GM21515 (cell line): ENCODE data around the gene ELAVL3.
"Not testable (repeated sequence)": the region's sequence is repeated elsewhere in the genome, so short reads cannot be mapped to it uniquely, and the experiment has no call there.

Source experiments
- ATAC-seq: cut with Tn5 transposase; IDR thresholded peaks from one replicate; pipeline ENCODE4 v1.9.1; 2021; ENCODE audit not compliant: unreplicated experiment

The ELAVL3 gene

DNA sequence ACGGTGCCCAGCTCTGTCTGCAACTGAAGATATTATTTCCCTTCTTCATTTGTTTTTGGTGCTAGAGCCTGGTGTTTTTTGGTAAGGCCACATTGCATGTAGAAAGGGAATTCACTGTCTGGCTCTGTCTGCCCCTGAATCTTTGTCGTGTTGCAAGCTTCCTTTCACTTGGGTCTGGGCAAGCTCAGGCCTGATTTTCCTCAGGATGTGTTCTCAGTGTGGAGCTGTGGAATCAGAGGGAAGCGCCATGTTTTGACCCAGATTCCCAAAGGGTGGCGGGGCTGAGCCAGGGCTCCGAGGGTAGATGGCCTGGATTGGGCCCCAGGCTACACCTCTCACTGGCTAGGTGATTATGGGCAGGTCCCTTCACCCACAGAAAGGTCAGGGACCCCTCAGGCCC is 36.8 kb downstream of the ELAVL3 start:
- no peak for ATAC-seq

DNA sequence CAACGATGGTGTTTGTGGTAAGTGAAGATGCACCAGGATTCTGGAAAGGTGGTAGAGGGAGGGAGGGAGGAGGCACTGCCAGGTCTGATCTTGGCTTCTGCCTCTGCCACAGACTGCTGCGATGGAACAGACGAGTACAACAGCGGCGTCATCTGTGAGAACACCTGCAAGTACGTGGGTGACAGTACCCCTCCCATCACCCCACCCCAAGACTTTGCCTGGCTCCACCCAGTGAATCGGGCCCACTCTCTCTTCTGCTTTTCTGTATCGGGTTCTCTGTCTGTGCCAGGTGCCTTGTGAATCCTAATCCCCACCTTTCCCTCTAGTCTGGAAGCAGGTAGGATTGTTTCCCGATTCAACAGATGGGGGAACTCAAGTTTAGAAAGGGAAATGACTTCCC is 42.9 kb downstream of the ELAVL3 start:
- ATAC-seq, result no peak

DNA sequence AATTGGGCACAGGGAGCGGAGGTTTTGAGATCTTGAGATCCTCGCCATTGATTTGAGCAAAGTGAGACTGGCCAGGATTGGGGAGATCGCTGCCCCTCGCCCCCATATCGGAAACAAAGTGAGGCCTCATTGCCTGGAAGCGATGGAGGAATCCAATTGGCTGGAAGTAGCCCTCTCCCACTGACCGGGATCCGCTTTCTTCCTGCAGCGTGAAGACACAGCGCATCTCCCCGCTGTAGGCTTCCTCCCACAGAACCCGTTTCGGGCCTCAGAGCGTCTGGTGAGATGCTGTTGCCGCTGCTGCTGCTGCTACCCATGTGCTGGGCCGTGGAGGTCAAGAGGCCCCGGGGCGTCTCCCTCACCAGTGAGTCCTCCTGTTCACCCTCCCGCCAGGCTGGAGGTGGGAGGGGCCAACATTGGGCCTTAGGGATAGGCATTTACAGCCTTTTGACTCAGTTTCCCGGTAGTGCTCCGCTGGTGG is 45.0 kb downstream of the ELAVL3 start:
- peak; percentile 1 for ATAC-seq

DNA sequence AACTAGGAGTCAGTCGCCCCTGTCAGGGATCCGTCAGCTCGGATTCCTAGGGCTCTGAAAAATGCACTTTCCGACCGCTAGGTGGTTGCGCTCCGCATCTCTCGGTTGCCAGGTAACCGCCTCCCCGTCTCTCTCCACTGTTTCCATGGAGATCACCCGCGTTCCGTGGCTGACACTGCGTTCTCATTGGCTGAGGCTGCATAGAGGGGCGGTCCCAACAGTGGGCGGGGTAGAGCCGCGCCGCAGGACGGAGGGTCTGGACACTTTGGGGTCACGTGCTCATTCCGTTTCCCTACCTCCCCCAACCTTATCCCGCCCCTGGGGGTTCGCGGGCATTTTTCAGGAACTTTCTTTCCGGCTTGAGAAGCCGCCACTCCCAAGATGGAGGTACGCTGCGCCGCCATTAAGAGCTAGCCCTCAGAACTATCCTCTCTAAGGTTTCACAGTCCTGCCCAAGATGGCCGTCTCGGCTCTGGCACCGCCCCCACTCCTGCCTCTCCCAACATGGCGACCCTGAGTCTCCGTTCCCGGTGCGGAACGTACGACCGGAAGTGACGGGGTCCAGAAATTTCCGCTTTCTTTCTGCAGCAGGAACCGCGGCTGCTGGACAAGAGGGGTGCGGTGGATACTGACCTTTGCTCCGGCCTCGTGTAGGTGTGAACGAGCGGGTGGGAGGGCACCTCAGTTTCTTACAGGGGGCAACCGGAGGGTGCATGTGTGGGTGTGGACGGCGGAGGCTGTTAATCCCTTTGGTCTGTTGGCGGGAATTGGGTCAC is 45.6 kb downstream of the ELAVL3 start, which contains the start of the genes ODAD3 and PRKCSH:
TSS of gene ODAD3 (minus strand) at position 65 of the 776 bp plus-strand sequence. CDS start 105 bp downstream, outside the sequence.
TSS of gene PRKCSH (plus strand) at position 579 of the 776 bp plus-strand sequence. CDS start 483 bp downstream, outside the sequence.
- peak; percentile 86 for ATAC-seq

DNA sequence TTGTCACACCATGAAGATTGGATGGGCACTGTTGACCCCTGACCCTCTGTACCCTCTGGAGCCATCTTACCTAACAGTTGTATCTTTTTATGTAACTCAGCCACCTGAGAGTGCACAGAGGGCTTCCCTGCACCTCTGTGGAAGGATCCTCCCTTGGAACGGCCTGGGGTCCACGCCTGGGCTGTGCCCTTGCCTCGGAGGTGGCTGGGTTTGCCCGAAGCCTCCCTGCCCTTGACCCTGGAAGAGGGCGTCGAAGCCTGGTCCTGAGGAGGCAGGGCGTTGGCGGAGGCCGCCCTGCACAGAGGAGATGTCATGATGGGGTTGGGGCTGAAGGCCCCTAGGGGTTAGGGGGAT is 46.2 kb downstream of the ELAVL3 start:
- ATAC-seq, result no peak

DNA sequence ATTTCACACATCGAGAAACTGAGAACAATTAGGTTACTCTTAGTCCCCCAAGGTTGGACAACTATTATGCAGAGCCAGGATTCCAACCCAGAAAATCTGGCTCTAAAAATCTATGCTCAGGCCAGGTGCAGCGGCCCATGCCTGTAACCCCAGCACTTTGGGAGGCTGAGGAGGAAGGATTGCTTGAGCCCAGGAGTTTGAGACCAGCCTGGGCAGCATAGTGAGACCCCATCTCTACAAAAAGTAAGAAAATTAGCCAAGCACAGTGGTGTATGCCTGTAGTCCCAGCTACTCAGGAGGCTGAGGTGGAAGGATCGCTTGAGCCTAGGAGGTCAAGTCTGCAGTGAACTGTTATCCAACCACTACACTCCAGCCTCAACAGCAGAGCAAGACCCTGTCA is 47.3 kb downstream of the ELAVL3 start:
- ATAC-seq, result not testable (repeated sequence)

DNA sequence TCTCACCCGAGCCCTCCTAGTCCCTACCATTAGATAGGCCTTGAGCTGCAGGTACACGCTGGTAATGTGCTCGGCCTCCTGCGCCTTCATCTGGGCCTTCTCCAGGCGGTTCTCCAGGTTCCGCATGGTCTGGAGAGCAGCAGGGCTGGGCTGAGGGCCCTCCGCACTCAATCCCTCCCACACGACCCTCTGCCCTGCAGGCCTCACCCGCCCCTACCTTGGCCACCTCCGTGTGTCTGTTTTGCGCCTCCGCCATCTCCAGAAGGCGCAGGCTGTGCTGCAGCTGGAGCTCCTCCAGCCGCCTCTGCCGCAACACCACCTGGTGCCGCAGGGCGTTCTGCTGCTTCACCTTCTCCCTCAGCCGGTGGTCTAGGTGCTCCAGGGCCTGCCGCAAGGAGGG is 54.2 kb downstream of the ELAVL3 start:
- no peak for ATAC-seq

DNA sequence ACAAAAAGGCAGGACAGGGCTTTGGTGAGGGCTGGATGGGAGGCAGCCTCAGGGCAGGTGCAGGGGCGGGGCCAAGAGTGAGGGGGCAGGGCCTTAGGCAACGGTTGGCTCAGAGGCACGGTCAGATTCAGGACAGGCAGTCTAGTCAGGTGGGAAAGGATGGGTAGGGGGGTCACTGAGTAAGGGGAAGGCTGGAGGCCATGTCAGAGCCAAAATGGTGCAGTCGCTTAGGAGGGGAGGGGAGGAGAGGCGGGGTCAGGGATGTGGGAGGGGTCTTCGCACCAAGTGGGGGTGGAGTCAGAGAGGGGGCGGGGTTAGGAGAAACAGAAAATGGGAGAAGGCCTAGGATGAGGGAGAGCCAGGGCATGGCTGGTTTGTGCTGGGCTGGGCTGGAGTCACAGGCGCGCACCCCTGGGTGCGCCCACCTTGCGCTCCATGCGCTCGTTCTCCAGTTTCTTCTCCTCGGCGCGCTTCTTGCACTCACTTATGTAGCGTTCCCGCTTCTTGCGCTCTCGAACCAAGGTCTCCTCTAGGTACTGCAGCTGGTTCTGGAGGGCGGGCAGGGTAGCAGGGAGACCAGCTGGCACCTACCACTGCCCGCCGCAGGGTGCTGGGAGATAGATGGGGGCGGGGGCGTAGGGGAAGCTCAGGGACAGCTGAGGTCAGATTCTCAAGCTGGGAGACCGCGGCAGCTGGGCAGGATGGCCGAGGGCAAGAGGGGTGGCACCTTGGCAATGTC is 55.0 kb downstream of the ELAVL3 start:
- no peak for ATAC-seq

DNA sequence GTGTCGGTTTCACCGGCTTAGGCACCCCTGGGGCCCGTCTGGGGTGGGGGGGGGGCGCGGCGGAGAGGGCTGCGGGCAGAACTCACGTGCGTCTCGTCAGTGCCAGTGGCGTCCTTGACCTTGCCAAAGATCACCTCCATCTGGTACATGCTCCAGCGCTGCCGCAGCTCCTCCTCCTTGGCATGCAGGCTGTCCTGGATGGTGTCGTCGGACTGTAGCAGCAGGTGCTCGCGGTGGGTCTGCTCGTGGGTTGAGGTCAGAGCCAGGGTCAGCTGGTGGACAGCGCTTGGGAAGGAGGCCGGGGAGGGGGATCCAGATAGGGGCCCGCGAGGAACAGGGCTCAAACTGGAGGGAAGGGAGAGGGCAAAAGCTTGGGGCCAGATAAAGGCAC is 57.1 kb downstream of the ELAVL3 start:
- no peak for ATAC-seq

DNA sequence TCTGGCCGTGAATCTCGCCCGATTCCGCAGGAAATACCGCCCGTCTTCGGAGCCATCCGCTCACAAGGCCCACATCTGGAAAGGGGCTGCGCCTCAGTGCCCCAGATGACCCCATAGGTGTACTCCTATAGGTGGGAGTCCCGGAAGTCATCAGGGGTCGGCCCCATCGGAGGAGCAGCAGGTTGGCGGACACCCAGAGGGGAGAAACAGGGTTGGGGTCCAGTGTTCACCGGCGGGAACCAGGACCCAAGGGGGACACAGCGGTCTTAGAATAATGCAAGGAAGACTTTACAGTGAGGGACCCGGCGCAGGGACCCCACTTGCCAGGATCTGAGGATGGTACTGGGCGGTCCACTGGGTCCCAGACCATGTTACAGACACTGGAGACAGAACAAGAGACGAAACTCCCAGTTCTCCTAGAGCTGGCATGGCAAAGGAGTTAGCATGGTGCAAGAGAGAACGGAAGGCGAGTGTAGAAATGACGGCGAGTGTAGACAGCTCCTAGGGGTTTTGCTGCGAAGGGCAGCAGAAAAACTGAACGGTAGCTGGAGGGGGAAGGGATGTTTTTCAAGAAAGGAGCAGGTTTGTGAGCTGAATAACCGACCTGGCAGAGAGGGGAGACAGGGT is 57.6 kb downstream of the ELAVL3 start:
- ATAC-seq, result no peak

DNA sequence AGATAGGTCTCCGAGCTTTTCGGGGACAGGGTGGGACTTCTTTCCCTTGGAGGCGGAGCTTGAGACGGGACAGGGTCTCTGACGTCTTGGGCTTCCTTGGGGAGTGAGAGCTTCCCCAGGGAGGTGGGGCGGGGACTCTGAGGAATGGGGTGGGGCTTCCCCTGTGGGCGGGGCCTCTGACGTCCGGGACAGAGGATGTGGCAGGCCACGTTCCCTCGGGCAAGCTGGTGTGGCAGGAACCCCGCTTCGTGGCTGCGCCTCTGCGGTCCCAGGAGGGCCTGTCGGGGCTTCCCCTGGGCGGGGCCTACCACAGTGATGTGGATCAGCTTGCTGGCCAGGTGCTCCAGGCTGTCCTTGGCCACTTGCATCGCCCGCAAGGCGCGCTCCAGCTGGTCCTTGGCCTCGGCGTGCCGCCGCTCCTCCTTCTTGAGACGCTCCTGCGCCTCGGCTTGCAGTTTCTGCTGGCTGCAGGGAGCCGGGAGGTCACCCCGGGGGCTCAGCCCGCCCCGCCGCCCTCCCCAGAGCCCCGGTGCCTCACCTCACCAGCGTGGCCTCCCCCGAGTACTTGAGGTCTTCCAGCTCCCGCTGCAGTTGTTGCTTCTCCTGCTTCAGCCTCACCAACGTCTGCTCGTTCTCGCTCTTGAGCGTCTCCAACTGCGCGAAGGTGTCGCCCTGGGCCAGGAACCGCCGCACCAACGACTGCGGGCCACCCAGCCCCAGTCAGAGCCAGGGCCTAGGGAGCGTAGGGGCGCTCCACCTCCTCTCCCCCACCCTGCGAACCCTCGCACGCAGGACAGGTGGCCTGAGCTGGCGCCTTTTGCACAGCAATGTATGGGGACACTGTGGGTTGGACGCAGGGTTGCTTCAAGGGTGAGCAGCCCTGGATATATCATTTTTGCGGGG is 58.4 kb downstream of the ELAVL3 start:
- no peak for ATAC-seq

DNA sequence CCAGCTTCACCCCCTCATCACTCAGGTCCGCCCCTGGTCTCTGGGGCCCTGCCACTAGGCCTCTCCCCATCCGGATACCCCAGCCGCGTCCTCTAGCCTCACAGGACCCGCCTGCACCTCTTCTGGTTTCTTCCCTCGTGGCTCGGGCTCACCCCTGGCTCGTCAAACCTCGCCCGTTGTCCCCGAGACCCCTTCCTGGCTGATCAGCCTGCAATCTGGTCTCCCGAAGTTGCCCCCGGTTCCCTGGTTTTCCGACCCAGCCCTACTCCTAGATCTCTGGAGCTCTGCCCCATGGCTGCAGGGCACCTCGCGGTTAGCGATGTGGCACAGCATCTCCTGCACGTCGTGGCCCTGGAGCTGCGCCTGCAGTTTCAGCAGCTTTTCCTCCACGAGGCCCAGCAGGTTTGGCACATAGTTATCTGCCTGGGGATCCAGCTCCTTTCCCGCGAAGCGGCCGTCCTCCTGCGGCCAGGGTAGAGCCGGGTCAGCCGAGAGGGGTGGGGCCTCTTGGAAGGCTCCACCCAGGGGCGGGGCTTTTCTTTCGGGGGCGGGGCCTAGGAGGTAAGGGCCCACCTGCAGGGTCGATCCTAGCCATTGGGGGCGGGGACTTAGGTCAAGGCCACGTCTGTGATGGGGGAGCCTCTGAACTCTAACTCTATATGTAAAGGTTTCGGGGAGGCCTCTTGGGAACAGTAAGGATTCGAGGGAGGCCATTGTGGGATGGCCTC is 59.3 kb downstream of the ELAVL3 start:
- no peak for ATAC-seq

DNA sequence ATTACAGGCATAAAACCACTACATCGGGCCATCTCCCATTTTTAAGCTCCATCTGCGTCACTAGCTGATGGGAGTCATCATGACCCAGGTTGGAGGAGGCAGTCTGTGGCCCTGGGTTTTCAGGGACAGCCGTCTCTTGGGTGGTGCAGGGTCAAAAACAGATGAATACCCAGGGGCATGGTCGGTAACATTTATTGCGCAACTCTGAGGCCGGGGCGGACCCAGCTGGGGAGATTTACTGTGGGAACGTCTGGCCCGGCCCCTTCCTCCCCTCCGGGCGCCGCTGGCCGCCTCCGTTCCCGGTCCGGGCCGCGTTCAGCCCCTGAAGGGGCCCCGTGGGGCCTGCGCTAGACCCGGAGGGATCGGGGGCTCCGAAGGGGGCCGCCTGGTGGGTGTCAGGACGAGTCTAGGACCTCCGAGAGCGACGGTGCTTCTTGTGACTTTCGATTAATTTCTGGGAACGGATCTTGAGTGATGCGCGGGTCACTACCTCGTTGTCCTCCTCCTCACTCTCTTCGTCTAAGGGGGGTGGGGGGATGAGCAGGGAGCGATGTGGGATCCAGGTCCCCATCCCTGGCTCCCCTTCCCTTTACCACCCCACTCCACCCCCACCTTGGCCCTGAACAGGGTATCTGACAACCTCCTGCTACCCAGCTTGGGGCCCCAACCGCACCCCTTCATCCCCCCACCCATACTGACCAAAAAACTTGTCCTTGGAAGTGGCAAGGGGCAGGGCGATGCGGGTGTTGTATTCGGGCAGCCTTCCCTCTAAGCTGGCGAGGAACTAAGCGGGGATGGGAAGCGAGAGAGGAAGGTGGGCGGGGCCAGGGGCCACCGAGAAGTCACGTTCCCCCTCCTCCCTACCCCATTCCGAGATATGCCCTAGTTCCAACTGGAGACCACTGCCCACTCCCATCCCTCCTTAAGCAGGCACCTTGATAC is 60.1 kb downstream of the ELAVL3 start:
- ATAC-seq, result no peak

DNA sequence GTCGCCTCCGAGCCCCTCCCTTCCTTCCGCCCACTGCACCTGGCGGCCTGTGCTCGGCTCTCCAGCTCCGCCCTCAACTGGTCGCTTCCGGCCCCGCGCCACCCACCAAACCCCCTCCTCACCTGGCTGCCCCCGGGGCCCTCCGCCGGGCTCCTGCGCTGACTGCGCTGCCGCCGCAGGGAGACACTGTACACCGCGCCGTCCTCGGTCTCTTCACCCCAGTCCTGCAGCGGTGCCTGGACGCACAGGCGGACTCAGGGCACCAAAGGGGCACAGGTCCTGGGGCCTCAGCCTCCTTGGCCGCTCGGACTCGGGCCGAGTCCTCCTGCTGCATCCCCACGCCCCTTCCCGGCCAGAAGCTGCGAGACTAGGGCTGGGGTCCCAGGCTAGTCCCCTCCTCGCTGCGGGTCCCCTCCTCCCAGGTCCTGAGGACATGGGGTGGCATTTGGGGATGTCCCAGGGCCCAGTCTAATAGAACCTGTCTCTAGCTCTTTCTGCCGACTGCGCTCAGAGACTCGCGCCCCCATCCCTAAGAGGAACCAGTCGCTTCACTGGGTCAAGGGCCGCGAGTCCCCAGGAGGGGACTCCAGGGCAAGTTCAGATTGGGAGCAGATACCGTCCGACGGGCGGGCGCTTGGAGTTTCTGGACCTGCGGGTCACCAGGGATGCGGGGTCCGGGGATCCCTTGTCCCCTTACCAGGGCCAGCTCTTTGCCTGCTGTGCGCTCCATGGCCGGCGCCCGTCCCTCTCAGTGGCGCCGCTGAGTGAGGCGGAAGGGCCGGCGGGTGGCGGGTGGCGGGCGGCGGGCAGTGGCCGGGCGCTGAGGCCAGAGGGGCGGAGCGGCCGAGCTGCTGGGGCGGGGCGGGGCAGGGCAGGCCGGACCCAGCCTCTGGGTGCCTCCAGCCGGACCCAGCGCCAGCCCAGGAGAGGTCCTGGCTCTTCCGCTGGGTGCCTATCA is 62.0 kb downstream of the ELAVL3 start, which contains the start of gene RGL3:
TSS of gene RGL3 (minus strand) at position 766 of the 958 bp plus-strand sequence. CDS start at position 730, 36 bp downstream.
- no peak for ATAC-seq

DNA sequence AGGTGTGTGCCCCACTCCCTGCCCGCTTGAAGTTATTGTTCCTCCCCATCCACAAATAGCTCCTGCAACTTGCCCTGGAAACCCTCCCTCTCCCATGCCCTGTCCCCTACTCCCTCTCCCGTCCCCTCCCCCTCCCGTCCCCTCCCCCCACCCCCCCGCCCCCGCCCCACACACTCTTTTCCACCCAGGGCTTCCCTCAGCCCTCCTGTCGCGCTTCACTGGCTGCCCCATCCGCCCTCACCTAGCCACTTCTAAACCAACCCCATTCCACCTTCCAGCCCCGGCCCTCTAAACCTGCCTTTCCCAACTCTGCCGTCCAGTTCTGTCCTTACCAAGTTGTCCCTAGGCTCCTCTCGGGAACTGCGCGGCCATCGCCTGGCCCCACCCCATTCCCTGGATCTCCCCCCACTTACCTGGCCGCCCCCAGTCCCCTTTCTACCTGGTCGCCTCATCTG is 62.7 kb downstream of the ELAVL3 start:
- ATAC-seq, result no peak

DNA sequence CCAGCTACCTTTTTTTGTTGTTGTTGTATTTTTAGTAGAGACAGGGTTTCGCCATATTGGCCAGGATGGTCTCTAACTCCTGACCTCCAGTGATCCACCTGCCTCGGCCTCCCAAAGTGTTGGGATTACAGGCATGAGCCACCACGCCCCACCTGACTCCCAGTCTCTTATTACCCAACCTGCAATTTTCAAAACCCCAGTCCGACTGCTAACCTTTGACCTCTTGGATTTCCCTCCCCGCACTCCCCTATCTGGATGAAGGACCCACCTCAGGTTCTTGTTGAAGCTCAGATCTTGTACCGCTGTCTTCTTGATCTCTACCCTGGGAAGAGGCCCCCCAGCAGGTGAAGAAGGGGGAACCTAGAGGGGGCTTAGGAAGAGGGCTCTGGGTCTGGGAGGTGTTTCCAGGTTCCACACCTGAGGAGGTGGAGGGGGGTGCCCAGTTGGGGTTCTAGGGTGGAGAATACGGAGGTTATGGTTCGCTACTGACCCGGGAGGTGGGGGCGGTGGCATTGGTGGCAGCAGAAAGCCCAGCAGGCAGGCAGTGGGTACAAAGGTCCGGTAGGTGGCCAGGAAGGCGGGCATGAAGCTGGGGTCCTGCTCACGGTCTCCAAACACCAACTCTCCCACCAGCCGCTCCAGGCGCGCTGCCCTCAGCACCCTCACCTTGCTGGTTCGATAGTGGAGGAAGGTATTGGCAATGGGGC is 64.3 kb downstream of the ELAVL3 start:
- ATAC-seq, result no peak

DNA sequence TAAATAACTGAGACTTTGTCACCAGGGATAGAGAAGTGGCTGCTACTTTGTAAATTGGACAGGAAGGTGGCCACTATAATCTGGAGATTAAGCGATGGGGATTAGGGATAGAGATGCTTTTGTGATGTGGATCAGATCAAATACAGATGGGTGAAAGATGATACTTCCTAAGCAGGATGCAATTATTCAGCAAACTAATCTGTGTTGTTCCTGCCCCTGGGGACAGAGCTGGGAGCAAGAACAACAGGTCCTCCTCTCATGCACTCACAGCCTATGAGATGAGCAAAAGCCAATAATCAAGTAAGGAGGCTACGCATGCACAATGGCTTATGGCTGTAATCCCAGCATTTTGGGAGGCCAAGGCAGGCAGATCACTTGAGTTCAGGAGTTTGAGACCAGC is 66.3 kb downstream of the ELAVL3 start:
- no peak for ATAC-seq
